SK-N-MC (cell line): ENCODE measurements around the gene CTNS.

ENCODE experiments used
- EZH2 ChIP-seq: fragments of 200-600 bp; sonication (generic); IDR thresholded peaks from one replicate; pipeline ENCODE4 v1.6.1; 2017; ENCODE audit warnings: antibody characterized with exemption
- POLR2AphosphoS5 ChIP-seq: IDR thresholded peaks from 2 replicates; pipeline ENCODE4 v1.6.1; 2012; ENCODE audit warnings: mild to moderate bottlenecking, low read depth, low read length, borderline replicate concordance

- TF ChIP-seq EZH2: no peak
- no peak for TF ChIP-seq POLR2AphosphoS5
Observed at GRCh38 chr17:3658784-3659449, 22.4 kb downstream of the CTNS start.
